Activated T-cell treated with anti-CD3 and anti-CD28 coated beads for 48 hours (primary cell): ENCODE results near the gene STXBP3.
A peak's percentile ranks its signal among the peaks of the same experiment; 100 is the strongest.
"Not testable (repeated sequence)": the region's sequence is repeated elsewhere in the genome, so short reads cannot be mapped to it uniquely, and the experiment has no call there.

Experiments used
- DNase-seq: peaks from one replicate; pipeline ENCODE4 v3.0.0-alpha.2; 2020; ENCODE audit warnings: low read depth

STXBP3 gene, protein sequence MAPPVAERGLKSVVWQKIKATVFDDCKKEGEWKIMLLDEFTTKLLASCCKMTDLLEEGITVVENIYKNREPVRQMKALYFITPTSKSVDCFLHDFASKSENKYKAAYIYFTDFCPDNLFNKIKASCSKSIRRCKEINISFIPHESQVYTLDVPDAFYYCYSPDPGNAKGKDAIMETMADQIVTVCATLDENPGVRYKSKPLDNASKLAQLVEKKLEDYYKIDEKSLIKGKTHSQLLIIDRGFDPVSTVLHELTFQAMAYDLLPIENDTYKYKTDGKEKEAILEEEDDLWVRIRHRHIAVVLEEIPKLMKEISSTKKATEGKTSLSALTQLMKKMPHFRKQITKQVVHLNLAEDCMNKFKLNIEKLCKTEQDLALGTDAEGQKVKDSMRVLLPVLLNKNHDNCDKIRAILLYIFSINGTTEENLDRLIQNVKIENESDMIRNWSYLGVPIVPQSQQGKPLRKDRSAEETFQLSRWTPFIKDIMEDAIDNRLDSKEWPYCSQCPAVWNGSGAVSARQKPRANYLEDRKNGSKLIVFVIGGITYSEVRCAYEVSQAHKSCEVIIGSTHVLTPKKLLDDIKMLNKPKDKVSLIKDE

GRCh38 chr1:108746382-108747170, at the start of gene STXBP3:
Gene STXBP3 (plus strand): TSS chr1:108746674. CDS start chr1:108746738, 64 bp downstream.
- peak; percentile 100 for DNase-seq

DNA sequence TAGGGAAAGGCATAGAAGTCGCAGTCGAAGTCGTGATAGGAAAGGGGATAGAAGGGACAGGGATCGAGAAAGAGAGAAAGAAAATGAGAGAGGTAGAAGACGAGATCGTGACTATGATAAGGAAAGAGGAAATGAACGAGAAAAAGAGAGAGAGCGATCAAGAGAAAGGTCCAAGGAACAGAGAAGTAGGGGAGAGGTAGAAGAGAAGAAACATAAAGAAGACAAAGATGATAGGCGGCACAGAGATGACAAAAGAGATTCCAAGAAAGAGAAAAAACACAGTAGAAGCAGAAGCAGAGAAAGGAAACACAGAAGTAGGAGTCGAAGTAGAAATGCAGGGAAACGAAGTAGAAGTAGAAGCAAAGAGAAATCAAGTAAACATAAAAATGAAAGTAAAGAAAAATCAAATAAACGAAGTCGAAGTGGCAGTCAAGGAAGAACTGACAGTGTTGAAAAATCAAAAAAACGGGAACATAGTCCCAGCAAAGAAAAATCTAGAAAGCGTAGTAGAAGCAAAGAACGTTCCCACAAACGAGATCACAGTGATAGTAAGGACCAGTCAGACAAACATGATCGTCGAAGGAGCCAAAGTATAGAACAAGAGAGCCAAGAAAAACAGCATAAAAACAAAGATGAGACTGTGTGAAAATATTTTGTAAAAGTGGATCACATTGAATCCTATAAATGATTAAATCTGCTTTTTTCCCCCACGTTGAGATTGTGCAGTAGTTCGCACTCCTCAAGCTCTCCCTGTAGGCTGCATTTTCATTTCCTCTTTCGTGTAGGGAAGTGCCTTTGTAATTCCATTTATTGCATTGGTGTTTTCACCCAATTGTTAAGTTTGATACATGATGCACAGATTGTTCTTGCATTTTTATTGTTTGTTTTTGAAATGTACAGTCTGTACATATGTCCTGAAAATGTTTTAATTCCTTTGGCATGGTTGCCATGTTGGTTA, 46.8 kb upstream of the STXBP3 start:
- DNase-seq = no peak

DNA sequence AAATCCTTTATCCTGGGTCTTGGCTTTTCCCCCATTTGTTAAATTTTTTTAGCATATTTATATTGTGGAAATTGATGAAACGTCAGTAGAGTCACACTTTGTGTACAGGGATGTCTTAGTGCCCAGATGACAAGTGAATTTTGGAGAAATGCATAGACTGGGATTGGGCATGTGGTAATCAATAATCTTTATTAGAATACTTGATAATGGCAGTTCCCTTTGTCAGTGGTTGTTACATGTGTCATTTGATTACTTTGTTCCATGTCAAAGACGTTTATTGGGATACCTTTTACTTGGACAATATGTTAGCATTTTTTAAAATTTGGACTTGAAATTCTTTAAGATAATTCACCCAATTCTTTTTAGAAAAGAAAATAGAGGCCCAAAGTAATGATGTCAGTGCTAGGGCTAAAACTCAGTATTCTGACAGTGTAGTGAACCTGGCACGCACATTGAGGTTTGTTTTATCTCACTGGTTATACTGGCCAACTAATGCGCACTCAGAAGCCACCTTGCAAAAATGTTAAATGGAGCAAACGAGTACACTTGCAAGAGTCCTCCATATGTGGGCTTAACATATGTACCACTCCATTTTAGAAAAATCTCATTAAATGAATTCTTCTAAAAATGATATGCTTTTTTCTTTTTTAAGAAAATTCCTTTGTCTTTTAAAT, 45.2 kb upstream of the STXBP3 start:
- DNase-seq = no peak

GRCh38 chr1:108702109-108702508, 44.4 kb upstream of the STXBP3 start:
- not testable (repeated sequence) for DNase-seq

DNA sequence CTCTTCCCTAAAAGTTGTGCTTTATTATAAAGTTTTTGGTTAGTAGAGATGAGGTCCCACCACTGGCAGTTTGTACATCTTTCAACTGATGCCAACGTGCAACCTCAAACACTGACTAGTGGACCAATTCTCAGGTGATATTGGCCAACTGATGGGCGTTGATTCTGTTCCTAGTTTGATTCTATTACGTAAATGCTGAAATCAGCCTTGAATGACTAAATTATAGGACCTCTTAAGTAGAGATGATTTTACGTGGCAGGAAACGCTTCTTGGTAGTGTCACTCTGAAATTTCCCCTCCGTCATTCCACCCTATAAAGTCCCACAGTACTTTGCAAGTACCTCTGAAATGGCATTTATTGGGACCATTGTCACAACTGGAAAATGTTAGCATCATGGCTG, 42.5 kb upstream of the STXBP3 start:
- DNase-seq = no peak

GRCh38 chr1:108704496-108704895, 42.0 kb upstream of the STXBP3 start:
- DNase-seq = no peak

DNA sequence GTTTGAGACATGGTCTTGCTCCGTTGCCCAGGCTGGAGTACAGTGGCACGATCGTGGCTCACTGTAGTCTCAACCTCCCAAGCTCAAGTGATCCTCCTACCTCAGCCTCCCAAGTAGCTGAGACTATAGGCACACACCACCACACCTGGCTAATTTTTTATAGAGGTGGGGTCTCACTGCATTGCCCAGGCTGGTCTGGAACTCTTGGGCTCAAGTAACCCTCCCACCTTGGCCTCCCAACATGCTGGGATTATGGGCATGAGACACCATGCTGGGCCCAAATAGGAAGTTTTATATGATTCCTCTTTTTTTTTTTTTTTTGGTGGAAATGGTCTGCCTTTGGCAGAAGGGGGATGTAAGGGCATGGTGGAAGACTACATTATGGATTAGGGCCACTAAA, 39.8 kb upstream of the STXBP3 start:
- DNase-seq = no peak

DNA sequence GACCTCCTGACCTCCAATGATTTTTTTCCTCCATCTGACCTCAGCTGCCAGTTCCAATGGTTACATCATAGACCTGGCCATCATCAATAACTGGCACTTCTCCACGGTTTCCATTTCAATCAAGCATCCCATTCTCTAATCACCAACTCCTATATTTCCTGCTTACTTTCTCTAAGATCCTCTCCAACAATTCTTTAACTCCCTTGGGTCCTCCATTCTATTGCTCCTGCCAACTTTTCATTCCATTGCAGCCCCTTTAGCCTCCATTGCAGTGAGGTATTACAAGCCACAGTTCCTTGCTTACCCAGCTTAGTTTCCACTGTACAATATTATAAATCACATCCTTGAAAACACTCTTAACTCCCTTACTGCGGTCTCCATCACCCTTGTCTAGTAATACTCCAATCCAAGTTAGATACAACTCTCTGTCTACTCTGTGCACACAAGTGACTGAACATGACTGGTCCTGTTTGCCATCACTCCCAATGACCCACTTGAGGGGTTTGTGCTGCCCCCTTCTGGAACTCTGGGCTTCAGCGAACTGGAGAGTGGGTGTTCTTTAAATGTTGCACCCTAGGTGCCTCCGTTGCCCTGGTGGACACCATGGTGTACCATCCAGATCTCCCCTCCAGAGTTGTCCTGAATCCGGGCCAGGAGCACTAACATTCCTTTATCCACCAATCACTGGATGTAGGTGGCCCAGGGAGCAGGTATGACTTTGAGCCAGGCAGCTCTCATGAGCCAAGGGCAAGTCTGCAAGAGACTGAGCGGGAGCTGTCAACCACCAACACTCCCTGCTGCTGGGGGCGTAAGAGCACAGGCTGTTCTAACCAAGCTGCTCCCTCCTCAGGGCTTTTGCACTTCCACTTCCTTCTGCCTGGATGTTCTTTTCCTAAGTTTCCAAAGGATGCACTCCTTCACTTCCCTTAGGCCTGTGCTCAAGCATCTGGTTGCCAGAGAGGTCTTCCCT, 37.5 kb upstream of the STXBP3 start:
- peak; percentile 48 for DNase-seq

DNA sequence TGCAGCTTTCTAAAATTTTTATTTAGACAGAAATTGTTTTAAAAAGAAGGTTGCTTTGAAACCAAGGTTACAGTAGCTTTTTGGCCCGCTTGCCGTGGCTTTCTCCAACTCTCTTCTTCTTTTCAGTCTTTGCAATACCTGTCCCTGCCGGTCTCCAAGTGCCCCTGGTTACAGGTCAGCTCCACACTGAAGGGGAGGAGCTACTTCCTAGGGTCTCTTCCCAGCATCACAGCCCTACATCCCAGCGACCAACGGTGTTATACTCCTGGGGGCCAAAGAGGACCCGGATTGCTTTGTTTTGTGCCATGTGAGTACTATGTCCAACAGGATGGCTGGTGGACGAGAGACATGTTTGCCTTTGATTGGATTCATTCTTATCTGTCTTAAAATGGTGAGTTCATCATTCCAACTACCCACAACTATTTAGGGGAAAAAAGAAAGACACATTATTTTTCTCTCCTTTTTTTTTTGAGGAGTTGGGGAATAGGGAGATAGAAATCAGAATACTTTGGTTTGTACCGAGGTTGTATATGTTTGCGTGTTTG, 33.8 kb upstream of the STXBP3 start, which contains the start of gene FNDC7:
Gene FNDC7, plus strand, starts transcription at position 303 of the 545 bp plus-strand sequence. Its CDS starts 26 bp downstream, at position 329.
- DNase-seq = no peak

GRCh38 chr1:108715932-108716331, 30.5 kb upstream of the STXBP3 start:
- no peak for DNase-seq

GRCh38 chr1:108716437-108717230, 29.8 kb upstream of the STXBP3 start:
- DNase-seq = no peak

GRCh38 chr1:108717774-108718316, 28.6 kb upstream of the STXBP3 start:
- DNase-seq = no peak

GRCh38 chr1:108718927-108719655, 27.4 kb upstream of the STXBP3 start:
- DNase-seq = no peak

DNA sequence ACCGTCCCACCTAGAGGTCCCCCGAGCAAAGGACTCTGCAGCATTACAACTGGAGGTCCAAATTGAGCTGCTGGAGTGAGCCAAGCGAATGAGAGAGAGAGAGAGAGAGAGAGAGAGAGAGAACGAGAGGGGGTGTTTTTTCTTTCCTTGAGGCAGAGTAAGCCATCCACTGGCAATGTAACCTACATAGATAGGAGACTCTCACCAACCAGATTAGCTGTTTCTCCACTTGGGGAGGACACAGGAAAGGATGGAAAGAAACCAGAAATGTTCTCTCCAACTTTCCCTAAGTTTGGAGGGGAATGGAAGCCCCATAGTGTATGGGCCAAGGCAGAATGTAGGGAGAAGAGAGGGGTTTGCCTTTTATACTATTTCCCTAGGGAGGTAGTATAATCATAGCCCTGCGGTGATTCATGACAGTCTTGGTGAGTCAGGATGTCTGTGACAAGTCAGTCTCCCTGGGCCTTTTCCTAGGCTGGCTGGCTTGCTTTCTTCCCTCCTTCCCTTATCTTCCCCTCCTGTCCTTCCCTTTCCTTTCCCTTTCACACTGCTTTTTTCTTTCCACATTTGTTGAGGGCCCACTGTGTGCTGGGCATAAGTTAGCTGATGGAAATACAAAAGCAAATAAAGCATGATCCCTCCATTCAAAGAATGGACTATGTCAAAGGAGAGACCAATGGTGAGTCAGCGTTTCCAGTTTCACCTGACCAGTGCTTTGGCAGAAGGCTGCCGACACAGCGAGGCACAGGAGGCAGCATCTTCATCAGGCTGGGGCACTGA, 26.6 kb upstream of the STXBP3 start:
- no peak for DNase-seq

- no peak for DNase-seq
These were observed 24.2 kb upstream of the STXBP3 start for GRCh38 chr1:108722292-108722691.

GRCh38 chr1:108725906-108726305, 20.6 kb upstream of the STXBP3 start:
- DNase-seq = no peak
